HPDE6-E6E7 (cell line): ENCODE data around the gene BBS4.
"Not testable (repeated sequence)": the region's sequence is repeated elsewhere in the genome, so short reads cannot be mapped to it uniquely, and the experiment has no call there.

Experiments used
- DNase-seq: peaks from one replicate; pipeline ENCODE4 v3.0.0; 2011; ENCODE audit warnings: missing footprints; ENCODE audit errors: extremely low spot score

Gene BBS4

GRCh38 chr15:72698938-72699337, 12.9 kb downstream of the BBS4 start:
- DNase-seq: no peak

DNA sequence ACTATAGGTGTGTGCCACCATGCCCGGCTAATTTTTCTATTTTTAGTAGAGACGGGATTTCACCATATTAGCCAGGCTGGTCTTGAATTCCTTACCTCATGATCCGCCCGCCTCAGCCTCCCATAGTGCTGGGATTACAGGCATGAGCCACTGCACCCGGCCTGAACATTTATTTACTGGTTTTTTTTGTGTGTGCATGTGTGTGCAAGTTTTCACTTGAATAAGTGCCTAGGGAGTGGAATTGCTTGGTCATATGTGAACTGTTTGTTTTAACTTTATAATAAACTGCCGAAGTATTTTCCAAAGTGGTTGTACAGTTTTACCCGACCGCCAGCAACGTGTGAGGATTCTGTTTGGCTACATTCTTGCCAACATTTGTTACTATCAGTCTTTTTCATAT, 14.1 kb downstream of the BBS4 start:
- no peak for DNase-seq

DNA sequence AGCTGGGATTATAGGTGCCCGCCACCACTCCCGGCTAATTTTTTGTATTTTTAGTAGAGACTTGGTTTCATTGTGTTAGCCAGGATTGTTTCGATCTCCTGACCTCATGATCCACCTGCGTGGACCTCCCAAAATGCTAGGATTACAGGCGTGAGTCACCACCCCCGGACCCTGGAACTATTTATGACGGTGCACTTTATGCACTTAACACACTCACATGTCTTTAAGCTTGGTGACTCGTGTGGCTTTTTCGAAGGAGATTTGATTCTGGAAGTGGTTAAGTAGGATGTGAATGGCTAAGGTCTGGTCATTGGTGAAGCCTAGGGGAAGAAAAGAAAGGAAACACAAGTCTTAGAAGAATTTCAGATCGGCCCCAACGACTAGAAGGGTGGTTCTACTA, 20.3 kb downstream of the BBS4 start:
- DNase-seq: no peak

- DNase-seq: not testable (repeated sequence)
Measured at GRCh38 chr15:72708551-72709303, 22.7 kb downstream of the BBS4 start.

DNA sequence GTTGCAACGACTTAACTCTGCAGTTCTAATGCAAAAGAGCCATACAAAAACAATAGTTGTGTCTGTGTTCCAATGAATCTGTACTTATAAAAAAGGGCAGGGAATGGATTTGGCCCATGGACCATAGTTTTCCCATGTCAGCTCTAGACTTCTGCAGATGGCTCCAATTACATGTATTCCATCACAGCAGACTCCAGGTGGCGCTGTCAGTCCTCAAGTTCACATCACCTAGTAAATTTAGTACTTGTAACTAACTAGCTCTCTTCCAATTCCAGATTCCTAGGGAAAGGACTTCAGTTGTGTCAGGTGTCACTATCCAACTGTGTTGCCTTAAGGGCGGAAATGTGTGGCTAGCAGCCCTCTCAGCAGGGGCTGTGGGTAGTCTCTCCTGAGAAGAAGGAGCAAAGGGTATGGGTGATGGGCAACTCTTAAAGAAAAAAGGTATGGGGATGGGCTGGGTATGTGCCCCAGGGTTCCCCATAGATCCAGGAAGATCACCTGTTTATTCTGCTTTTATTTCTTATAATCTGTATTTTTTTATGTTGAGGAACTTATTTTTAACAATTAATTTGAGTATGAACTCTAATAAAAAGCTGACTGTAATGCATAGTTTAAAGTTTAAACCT, 36.2 kb downstream of the BBS4 start:
- peak; percentile 19 for DNase-seq

GRCh38 chr15:72724028-72724427, 38.0 kb downstream of the BBS4 start:
- no peak for DNase-seq

DNA sequence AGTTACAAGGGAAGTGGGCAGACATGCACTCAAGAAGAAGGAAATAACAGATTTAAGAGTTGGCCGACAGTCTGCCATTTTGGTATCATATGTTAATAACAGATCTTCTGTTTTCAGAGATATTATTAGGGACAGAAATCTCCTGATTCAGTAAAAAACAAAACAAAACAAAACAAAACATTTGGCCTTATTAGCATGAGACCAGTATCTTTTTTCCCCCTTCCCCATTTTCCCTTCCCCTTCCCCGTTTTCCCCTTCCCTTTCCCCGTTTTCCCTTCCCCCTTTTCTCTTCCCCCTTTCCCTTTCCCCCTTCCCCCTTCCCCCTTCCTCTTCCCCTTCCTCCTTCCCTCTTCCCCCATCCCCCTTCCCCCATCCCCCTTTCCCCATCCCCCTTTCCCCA, 39.4 kb downstream of the BBS4 start:
- DNase-seq: no peak

DNA sequence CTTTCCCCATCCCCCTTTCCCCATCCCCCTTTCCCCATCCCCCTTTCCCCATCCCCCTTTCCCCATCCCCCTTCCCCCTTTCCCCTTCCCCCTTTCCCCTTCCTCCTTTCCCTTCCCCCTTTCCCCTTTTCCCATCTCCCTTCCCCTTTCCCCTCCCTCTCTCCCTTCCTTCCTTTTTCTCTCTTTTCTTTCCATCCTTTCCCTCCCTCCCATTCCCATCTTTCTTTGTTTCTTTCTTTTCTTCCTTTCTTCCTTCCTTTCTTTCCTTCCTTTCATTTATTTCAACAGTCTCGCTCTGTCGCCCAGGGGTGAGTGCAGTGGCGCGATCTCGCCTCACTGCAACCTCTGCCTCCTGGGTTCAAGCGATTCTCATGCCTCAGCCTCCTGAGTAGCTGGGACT, 39.8 kb downstream of the BBS4 start:
- DNase-seq: not testable (repeated sequence)

- DNase-seq: no peak
Measured at GRCh38 chr15:72727154-72727553, 41.1 kb downstream of the BBS4 start.

DNA sequence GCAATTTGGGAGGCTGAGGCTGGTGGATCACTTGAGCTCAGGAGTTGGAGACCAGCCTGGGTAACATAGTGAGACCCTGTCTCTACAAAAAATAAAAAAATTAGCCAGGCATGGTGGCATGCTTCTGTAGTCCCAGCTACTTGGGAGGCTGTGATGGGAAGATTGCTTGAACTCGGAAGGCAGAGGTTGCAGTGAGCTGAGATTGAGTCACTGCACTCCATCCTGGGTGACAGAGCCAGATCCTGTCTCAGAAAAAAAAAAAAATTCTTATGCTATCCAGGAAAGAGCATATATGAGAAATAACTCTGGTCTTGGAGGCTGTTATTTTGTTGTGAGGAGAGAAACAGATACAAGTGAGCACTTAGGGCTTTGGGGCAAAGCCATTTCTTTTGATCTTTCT, 42.2 kb downstream of the BBS4 start:
- not testable (repeated sequence) for DNase-seq

DNA sequence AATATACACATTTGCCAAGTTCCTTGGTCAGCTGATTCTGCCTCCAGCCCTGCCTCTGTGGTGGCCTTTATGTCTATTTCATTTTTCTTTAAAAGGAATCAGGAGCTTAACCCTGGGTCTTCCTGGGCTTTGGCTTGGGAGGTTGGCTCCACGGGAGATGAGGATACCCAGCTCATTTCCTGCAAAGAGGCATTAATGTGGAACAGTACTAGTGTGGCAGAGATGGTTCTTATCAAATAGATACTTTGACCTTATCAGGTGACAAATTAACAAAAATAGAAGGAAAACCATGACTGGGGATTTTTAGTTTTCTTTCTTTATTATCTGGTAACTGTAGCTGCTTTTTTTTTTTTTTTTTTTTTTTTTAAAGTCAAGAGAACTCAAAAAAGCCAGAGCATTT, 42.8 kb downstream of the BBS4 start:
- no peak for DNase-seq

GRCh38 chr15:72732086-72732485, 46.1 kb downstream of the BBS4 start:
- no peak for DNase-seq

- DNase-seq: no peak
Measured at GRCh38 chr15:72732516-72732915, 46.5 kb downstream of the BBS4 start.

GRCh38 chr15:72733941-72734738, 48.1 kb downstream of the BBS4 start:
- DNase-seq: no peak

- no peak for DNase-seq
Measured at GRCh38 chr15:72735111-72735510, 49.1 kb downstream of the BBS4 start.

GRCh38 chr15:72737061-72737460, 51.1 kb downstream of the BBS4 start:
- no peak for DNase-seq

- DNase-seq: no peak
Measured at GRCh38 chr15:72737723-72738122, 51.7 kb downstream of the BBS4 start.

DNA sequence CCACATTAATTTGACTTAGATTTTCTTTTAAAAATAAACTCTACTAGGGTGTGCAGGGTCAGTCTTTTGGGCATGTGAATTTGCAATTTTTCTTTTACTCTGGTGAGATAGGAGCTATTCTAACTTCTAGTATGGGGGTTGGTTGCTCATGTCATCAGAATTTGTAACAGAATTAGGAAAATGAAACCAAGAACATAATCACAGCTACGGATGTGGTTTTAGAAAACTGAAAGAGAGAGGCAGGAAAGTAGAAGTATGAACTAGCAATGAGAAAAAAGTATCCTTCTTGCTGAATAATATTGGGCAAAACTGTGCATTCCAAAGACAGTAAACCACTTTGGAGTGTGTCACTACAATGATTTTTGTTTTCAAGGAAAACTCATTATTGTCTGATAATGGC, 54.2 kb downstream of the BBS4 start:
- DNase-seq: no peak

- no peak for DNase-seq
Measured at GRCh38 chr15:72749700-72750099, 63.7 kb downstream of the BBS4 start.

DNA sequence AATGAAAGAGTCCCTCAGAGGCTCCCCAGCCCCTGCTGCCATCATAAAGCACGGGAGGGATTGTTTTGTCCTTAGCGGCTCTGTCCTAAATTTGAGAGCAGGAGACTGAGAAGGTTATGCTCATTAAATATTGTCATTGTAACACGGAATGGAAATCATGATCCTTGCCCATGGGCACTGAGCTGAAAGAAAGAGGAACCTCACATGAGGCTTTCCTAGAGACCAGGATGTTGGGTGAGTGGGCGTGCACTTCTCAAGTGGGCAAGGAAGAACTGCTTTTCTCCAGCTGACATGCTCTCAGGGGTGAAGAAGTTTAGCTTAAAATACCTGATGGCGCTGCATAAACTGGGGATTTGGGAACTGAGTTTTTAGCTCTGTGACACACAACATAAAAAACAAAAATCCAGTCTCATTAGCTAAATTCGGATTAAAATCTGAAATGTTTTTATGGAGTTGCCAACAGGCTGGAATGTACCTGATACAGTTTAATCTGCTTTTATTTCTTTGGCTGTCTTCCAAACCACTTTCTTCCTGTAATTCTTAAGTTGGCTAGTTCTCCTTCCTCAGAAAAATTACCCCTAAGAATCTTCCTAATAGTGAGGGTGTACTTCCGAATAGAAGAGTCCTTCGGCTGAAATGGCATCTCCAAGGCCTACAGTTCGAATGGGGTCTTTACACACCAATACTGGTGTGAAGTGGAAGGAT, 65.9 kb downstream of the BBS4 start:
- DNase-seq: no peak

GRCh38 chr15:72754096-72754495, 68.1 kb downstream of the BBS4 start:
- DNase-seq: no peak

DNA sequence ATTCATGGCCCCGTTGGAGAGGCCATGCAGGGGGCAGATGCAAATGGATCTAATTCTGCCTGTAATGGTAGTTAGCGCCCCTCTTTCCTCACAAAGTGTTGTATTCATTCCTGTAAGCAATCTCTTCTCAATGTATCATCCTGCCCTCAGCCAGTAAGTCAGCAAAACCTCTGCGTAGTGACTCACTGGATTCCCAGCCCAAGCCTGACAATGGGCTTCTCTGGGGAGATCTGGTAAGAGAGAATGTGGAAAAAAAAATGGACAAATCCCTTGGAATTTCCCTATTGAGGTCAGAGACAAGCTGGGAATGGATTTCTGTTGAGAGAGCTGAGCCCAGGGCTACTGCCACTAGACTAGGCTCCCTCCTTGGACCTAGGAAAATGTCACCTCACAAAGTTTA, 72.2 kb downstream of the BBS4 start:
- no peak for DNase-seq
